Stimulated activated CD4-positive, alpha-beta T cell treated with anti-CD3 and anti-CD28 coated beads, Interleukin-15, amount 100 ng/mL, for 24 hours (primary cell): Measurements from ENCODE around the gene ASIP.

ENCODE experiments used
- DNase-seq: peaks from one replicate; pipeline ENCODE4 v3.0.0-alpha.2; 2020

The ASIP gene

GRCh38 chr20:34312544-34313217 is 71.5 kb downstream of the ASIP start:
- DNase-seq: peak; percentile 92

- DNase-seq: no peak
Observed at GRCh38 chr20:34315236-34315635, 74.0 kb downstream of the ASIP start.

GRCh38 chr20:34316196-34316814 is 75.1 kb downstream of the ASIP start:
- DNase-seq: no peak
